NCI-H128 (cell line): ENCODE data around the gene FOXL3.
"Not testable (repeated sequence)": the region's sequence is repeated elsewhere in the genome, so short reads cannot be mapped to it uniquely, and the experiment has no call there.

ENCODE experiments used
- DNase-seq: peaks from one replicate; lab custom pipeline; 2025; ENCODE audit not compliant: unreplicated experiment; lab: John Stamatoyannopoulos, UW

The FOXL3 gene

GRCh38 chr7:286266-286665 is 3.7 kb upstream of the FOXL3 start:
- DNase-seq, result no peak

GRCh38 chr7:288671-289101 is 1.3 kb upstream of the FOXL3 start:
- DNase-seq, result no peak

- no peak for DNase-seq
Observed at GRCh38 chr7:289209-289755, 688 bp upstream of the FOXL3 start.

DNA sequence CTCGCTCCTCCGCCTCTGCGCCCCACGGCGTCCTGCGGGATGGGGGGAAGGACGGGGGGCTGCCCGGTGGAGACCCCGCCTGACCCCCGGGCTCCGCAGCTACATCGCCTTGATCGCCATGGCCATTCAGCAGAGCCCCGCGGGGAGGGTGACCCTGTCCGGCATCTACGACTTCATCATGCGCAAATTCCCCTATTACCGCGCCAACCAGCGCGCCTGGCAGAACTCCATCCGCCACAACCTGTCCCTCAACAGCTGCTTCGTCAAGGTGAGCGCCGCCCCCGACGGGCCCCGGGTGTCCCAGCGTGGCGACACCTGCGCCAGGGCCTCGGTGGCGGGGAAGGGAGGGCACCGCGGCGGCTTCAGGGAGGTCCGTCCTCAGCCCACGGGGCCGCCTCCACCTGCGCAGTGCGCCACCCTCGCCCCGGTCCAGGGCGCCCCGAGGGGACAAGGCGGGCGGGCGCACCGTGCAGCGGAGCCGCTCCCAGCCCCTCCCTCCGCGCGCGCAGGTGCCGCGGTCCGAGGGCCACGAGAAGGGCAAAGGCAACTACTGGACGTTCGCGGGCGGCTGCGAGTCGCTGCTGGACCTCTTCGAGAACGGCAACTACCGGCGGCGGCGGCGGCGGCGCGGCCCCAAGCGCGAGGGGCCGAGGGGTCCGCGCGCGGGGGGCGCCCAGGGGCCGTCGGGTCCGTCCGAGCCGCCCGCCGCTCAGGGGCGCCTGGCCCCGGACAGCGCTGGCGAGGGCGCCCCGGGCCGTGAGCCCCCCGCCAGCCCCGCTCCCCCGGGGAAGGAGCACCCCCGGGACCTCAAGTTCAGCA is 793 bp downstream of the FOXL3 start:
- DNase-seq, result no peak

GRCh38 chr7:291373-292092 is 1.6 kb downstream of the FOXL3 start:
- no peak for DNase-seq

GRCh38 chr7:292226-292625 is 2.3 kb downstream of the FOXL3 start:
- DNase-seq, result no peak

DNA sequence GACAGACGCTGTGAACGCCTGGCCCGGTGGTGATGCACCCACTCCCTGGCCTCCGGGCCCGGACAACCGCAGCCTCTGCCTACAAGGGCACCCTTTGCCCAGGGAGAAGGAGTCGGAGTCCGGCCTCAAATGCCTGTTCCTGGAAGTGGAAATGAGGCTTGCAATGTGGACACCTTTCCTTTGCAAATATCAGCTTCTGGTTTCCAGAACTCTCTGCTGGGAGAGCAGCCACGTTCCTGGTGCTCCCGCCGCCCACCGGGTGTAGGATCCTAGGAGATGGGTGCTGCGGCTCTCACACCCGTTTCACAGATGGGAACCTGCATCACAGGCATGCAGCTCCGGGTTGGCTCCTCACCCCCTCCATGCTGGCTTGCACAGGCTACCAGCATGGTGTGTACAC is 2.9 kb downstream of the FOXL3 start:
- no peak for DNase-seq

DNA sequence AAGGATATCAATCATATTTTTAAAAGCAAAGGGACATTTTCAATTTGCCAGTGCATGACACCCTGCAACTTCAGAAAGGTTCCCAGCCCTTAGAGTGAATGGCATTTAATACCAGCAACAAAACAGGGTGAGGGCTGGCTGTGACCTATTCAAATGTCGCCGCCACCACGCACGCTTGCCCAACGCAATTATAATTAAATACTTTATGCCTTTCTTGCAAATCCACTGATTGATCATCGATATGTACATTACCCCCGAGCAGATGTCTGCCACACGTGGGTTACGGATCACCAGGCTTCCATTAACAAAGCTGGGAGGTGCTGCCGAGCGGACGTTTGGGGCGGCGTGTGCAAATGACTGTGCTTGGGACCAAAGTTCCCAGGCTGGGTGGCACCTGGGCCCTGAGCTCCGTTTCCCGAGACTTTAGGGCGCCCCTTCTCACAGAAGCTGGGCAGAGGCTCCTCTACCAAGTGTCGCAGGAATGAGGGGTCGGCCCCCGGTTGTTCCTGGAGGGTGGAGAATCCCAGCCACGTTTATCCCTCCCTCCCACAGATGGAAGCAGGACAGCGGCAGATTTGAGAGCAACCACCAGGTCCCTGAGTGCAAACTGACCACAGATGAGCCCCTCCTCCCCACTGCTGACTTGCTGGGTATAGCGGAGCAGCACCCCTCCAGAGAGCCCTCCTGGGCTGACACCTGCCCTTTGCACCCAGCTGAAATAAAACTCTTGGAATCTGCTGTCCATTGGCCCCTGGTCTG is 3.9 kb downstream of the FOXL3 start:
- DNase-seq, result no peak

DNA sequence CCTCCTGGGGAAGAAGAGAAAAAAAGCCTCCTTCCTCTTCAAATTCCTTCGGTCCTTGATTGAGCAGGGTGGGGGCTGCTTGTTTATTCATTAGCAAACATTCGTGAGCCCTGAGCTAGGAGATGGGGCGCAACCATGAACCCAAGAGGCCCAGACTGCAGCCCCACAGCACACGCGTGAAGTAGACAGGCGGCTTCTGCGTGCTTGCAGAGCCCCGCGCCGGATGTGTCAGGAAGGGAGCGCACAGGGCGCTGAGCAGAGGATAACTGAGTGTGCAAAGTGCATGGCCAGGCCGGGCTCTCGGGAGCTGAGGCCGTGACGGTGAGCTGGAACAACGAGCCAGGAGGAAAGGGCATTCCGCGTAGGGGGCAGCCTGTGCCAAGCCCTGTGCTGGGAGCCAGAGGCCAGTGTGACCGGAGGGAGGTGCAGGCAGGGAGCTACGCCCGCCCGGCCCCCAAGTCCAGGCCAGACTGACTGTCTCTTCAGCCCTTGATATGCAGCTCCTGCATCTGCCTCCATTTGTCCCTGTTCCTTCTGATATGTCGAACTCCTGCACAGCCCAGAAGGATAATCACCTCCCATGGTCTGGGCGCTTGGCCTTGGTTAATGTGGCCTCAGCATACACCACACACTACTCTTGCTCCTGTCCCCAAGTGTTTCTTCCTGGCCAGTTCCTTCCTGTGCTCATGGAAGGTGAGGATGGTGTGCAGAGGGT is 4.6 kb downstream of the FOXL3 start:
- DNase-seq, result no peak

GRCh38 chr7:295155-296154 is 5.5 kb downstream of the FOXL3 start:
- DNase-seq, result no peak

GRCh38 chr7:296373-296945 is 6.5 kb downstream of the FOXL3 start:
- DNase-seq, result no peak

DNA sequence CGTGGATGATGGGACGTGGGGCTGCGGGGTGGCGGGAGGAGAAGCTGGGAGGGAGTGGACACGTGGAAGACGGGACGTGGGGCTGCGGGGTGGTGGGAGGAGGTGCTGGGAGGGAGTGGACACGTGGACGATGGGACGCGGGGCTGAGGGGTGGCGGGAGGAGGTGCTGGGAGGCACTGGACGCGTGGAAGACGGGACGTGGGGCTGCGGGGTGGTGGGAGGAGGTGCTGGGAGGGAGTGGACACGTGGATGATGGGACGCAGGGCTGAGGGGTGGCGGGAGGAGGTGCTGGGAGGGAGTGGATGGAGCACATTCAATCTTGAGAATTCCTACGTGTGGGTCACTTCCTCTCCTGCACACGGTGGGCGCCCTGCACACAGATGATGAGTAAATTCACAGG is 7.2 kb downstream of the FOXL3 start:
- DNase-seq, result not testable (repeated sequence)

- DNase-seq, result no peak
Observed at GRCh38 chr7:297611-298374, 7.8 kb downstream of the FOXL3 start.

DNA sequence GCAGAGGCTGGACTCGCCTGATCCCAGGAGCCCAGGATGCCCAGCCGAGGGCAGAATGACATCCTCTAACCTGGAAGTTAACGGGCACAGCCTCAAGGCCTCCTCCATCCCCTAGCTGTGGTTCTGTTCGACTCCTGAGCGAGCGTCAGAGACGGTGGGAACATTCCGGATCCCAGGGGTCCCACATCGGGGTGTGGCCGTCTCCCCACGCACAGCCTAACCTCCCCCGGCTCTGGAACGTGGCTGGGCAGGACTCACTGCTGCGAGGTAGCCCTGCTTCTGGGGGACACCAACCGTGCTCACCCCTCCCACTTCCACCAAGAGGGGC is 8.4 kb downstream of the FOXL3 start:
- DNase-seq, result no peak

GRCh38 chr7:298743-299142 is 8.8 kb downstream of the FOXL3 start:
- no peak for DNase-seq

- DNase-seq, result no peak
Observed at GRCh38 chr7:299169-299568, 9.2 kb downstream of the FOXL3 start.

DNA sequence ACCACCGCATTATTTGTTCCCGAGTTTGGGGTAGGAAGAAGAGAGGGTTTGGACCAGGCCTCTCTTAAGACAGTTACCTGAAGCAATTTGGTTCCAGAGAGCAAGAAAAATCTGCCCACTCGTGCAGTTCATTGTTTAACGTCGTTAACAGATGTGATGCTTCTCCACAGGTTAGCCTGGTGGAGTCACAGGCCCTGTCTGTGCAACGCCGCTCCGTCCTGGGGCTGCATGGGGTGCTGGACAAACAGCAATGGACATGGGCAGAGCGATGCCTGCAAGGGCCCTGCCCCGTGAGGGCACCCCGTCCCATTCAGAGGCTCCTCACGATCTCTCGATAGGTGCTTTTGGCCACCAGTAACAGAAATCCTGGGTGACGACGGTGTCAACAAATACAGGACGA is 9.7 kb downstream of the FOXL3 start:
- no peak for DNase-seq

- DNase-seq, result no peak
Observed at GRCh38 chr7:300048-300447, 10.1 kb downstream of the FOXL3 start.
